ENCODE measurements around the gene PFDN1.
"Not testable (repeated sequence)": the region's sequence is repeated elsewhere in the genome, so short reads cannot be mapped to it uniquely, and the experiment has no call there.

Gene PFDN1, protein sequence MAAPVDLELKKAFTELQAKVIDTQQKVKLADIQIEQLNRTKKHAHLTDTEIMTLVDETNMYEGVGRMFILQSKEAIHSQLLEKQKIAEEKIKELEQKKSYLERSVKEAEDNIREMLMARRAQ

DNA sequence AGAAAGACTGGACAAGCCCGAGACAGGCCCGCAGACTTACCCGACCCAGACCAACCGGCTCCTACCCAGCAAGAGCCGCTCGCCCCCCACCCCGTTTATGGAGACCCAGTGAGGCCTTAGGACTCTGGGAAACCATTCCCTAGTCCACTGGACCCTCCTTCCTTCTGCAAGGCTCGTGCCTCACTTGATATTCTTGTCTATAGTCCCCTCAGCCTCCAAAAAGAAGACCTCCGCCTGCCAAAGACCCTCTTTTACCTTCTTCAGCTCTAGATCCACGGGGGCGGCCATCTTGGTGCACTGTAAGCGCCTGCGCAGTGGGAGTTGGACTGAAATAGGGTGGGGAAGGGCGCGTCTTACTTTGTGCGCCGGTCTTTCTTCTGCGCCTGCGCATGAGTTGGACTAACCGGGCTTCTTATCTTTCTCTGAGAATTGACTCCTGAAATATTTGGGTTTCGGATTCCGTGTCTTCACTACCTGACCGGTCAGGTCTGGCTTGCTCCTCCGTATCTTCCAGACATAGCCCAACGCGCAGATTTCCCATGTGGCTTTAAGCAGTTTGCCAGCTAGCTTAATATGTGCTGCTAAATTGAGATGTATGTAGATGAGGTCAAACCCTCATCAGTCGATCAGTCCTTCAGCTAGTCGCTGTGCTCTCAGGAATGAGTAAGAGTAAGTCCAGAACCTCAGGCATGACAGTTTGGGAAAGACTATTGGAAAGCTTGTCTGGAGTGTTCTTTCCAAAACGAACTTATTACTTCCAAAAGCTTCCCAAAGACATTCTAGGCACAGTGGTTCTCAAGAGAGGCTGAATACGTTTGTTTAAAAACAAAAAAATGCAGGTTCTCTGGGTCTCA, at the start of gene PFDN1:
Gene PFDN1 (minus strand): TSS at position 316 of the 854 bp plus-strand sequence. CDS start 28 bp downstream, at position 288.
- peak; percentile 94 for DNase-seq

DNA sequence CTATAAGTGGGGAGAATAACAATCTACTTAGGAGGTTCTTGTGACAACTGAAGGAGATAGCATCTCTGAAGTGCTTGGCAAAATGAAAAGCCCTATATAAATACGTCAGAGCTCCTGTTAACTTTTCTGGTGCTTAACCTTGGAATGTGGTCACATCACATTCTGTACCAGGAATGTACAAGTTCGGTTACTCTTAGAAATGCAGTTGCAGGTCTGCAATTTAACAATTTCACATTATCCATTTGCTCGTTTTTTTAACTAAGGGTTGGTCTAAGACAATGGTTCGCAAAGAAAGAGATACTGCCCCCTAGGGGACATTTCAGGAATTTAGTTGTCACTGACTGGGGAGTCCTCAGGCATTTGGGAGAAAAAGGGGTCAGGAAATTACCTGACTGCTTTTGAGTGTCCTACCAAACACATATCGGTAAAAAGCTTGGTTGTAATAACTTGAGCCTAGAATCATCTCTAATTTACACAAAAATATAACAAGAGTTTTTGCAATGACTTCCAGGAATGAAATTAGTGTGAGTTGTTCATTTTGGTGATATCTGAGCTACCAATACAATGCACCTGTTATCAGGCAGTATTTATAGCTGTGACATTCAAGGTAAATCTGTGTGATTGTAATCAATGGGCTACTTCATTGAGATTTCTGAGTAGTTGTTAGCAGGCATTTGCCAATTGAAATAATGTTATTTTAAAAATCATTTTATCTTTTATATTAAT, 48.9 kb upstream of the PFDN1 start:
- DNase-seq = peak; percentile 74

DNA sequence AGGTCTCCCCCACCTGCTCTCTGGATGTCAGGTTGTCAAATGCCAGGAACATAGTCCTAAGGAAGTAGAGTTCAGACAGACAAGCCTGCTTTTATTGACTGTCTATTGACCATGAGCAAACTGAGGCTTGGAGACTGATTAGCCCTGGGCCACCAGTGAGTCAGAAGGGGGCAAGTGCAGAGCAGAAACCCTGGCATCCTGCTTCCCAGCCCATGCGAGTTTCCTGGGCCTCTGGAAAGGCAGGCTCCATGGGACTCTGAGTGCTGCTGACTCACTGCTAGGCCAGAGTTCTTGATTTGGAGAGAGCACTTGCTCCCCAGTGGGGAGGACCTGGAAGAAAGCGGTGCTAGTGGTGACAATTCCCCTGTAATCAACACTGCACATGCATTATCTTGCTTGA, 46.3 kb upstream of the PFDN1 start:
- DNase-seq = no peak

DNA sequence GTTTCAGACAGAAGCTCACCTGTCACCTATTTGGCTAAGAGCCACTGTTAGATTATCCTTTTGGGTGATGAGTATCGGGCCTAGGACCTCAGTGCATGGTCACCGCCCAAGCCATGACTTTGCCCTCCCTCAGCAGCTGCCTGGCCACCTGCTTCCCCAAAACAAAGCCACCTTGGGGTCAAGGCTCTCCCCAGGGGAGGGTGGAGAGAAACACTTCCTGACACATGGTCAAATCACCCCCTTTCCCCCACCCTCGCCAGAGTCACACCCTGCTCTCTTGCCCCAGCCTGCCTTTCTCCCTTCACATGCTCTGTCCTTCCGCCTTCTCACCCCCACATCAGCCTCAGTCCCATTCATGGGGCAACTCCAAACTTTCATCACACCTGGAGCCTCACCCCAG, 45.2 kb upstream of the PFDN1 start:
- DNase-seq = peak; percentile 67

DNA sequence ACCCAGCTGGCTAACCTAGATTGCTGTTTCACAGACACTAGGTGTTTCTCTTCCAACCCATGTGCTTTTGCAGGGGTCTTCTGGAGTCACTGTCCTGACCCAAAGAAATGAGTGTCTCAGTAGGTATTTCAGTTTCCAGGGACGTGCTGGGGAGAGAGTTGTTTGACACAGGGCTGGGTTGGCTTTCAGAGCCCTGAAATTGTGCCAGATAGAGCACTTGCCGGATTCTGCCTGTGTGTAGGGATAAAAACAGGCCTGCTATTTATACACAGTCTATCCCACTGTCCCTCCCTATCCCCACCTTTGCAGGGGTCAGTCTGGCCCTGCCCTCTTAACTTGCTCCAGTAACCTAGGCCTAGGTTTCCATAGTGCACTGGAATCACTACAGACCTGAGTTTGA, 44.5 kb upstream of the PFDN1 start:
- no peak for DNase-seq

DNA sequence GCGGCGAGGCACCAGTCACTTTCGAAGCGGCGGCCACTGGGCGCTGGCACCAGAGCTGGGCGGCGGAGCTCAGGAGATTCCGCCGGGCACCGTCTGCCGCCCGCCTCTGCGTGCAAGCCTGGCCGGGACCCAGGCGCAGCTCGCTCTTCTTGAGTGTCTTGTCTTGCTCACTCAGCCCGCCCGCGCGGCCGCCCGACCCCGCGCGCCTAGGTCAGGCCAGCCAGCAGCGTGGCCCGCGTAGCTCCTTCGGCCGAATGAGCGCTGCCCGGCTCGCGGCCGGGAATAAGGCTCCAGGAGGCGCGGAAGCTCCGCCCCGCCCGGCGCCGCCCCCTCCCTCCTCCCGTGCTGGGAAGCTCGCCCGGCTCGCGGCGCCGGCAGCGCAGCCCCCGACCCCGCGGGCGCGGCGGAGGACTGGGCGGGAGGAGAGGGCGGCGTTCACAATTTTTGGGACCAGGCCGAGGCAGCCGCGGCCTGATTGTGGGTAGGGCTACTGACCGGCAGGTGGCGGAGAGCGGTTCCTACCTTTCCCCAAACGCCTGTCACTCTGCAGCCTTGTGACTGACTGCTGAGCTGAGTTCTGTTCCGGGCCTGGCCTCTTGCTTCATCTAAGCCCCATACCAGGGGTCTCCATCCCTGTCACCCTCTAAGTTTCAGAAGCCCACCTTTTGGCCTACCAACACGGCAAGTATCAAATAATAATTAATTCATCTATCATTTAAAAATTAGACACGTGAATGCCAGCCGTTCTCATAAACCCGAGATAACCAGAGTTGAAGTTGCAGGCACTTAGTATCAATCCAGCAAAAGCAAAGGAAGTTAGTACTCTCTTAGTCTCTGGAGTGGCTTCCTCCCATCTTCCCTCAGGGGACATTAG, 43.7 kb upstream of the PFDN1 start, which contains the start of gene HBEGF:
Gene HBEGF (minus strand): TSS at position 256 of the 874 bp plus-strand sequence. CDS start 275 bp downstream, outside the sequence.
- DNase-seq = peak; percentile 43

DNA sequence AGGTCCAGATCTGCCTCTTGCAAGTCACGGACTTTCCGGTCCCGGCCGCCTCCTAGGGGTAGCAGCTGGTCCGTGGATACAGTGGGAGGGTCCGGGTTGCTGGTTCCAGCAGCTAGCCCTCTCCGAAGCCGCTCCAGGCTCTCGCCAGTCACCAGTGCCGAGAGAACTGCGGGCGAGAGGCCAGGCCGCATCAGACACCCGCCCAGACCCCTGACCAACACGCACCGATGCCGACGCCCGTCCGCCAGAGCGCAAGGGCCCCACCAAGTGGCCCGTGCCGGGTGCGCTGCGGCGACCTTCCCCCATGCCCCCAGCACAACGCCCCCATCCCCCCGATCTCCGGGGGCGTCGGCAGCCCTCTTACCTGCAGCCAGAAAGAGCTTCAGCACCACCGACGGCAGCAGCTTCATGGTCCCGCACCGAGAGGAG, 43.0 kb upstream of the PFDN1 start:
- DNase-seq = no peak

DNA sequence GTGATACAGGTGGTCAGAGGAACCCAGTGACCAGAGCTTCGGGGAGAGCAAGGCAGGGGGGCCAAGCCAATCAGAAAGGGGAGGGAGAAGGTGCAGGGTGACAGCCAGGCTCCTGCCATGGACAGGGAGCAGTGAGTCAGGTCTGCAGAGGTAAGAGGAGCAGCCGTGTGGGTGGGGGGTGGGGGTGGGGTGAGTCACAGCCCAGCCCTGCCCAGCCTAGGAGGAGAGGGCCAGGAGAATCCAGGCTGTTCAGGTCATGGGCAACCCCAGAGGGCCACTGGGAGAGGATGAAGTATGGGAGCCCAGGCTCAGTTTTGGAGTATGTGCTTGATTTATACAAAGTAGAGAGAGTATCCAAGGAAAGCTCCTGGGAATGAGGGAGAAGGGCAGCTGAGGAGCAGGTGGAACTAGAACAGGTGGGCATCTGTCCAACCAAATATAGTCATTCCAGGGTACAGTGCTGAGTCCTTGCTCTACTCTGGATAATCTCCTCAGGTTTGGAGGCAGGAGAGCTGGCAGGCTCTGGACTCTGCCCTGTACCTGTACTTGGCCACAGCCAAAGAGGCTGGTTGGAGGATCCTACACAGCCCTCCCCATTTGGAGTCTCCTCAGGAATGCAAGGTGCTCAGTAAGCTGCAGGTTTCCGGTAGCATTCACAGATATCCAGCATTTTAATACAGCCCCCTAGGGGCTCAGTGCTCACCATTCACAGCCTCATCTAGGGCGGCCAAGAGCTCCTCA, 42.0 kb upstream of the PFDN1 start:
- no peak for DNase-seq

DNA sequence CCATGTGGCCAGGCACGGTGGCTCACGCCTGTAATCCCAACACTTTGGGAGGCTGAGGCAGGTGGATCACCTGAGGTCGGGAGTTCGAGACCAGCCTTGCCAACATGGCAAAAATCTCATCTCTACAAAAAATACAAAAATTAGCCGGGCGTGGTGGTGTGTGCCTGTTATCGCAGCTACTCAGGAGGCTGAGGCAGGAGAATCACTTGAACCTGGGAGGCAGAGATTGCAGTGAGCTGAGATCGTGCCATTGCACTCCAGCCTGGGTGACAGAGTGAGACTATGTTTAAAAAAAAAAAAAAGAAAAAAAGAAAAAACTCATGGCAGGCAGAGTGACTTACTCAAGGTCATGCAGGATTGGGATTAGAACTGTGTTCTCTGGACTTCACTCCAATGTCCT, 40.9 kb upstream of the PFDN1 start:
- not testable (repeated sequence) for DNase-seq

DNA sequence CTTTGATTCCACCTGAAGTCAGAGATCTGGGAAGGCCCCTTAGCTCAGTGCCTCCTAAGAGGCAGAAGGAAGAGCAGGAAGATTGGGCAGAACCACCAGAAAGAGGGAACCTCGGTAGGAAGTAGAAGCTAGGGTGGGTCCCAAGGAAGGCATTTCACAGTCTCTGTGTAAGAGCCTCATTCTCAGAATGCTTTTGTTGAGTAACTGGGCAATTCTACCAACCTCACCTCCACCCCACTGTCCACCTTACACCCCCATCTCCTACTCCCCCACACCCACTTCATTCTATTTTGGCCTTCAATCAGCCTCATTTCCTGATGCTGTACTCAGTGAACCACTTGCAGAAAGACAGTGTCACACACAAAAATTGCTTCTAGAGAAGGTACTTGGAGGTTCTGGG, 40.0 kb upstream of the PFDN1 start:
- no peak for DNase-seq

DNA sequence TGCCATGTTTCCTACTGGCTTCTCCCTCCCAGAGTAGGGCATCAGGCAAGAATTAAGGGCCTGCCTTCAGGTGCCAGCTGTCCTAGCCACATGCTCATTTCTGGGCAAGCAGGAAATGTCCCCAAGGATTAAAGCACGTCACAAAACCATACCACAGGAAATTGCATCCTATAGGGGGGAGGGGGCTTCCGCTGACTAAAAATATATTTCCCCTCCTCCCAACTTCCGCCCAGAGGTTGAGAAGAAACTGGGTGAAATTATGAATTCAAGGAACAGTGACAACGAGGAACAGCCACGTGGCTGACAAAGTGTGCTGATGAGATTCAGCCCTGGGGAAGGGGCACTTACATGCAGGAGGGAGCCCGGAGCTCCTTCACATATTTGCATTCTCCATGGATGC, 39.4 kb upstream of the PFDN1 start:
- DNase-seq = no peak

DNA sequence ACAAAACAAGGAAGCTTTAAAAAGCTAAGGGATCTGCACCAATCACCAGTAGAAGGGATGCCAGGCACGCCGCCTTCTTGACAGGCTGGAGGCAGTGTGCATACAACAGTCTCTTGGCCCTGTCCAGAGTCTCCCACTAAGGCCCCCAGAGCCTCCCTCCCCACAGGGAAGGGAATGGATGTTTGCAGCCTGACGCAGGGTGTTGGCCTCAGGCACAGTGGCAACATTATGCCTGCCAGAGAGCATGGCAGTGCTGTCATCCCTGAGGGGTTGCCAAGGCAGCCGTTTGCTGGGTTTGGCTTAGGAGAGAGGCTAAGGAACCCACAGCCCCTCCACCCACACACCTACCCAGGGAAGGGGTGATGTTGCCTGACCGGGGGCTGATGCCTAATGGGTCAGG, 38.7 kb upstream of the PFDN1 start:
- DNase-seq = no peak

DNA sequence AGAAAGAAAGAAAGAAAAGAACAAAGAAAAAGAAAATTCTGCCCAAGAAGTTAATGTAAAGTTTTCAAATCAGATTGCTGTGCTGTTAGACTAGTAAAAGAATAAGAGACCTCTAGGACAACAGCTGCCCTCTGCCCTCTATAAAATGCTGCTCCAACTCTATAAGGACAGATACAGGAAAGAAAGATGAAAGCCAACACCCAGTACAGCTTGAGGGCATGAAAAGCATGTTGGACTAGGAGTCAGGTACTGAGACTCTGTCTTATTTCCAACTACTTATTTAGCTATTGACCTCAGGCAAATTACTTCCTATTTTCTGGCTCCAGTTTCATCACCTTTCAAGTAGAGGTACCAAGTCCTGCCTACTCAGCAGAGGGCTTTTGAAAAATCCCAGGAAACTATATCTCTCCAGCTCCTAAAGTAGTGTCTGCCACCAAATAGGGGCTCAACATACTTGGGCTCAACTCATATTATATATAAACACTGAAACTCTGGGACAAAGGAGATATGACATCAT, 37.8 kb upstream of the PFDN1 start:
- no peak for DNase-seq

DNA sequence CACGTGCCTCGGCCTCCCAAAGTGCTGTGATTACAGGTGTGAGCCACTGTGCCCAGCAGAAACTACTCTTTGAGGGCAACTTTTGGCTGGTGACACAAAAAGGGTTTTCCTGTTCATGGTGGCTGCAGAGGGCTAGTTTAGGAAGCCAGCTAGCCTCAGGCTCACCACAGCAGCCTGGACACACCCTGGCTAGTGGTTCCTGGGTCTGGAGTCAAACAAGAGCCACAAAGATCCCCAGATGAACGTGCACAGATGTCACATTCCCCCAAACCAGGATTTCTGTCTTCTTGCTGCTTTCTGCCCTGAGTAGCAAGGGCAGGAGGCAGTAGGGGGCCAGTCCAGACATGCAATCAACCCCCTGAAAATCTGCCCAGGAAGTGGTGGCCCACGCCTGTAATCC, 36.7 kb upstream of the PFDN1 start:
- no peak for DNase-seq

DNA sequence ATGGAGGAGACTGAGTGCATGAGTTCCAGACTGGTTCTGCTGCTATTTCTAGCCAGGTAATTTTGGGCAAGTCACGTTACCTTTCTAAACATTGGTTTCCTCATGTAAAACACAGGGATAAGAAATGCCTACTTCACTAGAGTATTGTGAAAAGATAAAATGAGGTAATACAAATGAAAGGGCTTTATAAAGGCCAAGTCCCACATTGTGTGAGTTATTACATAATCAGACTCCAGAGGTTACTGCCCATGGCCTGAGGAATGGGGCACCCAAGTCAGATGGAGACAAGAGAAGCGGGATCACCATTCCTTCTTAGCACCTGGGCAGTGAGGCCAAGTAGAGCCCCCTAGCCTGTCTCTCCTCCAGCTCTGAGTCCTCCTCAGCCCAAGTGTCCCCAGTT, 36.0 kb upstream of the PFDN1 start:
- DNase-seq = no peak

DNA sequence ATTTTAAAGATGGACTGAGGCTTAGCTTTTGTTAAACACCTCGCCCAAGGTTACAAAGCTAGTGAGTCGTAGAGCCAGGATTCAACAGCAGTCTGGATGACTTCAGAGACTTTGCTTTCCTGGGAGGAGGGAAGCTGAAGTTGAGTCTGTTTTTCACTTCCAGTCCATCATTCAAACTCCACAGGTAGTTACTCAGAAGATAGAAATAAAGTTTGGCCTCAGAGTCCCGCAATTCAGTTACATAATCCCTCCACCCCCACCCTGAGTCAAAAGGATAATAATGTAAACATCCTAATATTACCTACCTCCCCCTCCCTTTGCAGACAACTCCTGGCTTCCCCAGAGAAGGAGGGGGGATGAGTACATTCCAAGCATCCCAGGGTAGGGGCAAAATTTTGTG, 35.4 kb upstream of the PFDN1 start:
- no peak for DNase-seq

DNA sequence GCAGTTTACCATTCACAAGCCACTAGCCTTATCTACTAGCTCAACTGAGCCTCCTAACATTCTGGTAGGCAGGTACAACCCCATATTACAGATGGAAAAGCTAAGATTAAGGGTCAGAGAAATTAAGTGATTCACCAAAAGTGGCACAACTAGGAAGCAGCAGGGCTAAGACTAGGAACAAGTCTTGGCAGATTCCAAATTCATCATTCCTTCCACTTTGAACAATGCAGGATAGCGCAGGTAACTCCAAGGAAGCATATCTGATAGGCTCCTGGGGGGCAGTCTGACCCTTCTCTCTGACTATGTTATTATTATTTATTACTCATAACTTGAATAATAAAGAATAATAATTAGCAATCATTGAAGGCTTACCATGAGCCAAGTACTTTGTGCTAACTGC, 35.0 kb upstream of the PFDN1 start:
- no peak for DNase-seq

DNA sequence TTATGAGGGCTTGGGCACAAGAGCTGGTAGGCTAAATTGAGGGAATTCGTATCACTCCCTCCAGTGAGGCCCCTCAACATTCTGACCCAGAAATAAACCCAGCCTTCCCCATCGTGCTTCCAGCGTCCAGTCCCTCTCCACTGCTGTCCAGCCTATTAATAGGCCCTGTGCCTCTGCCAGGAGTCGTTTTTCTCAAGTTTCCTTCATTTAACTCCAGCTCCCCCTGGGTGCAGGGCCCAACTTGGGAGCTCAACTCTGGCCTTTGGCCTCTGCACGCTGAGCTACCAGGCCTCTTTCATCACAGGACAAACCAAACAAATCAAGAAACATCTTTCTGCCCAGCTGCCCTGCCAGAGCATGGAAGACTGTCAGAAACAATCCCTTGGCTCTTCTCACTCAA, 33.5 kb upstream of the PFDN1 start:
- no peak for DNase-seq

DNA sequence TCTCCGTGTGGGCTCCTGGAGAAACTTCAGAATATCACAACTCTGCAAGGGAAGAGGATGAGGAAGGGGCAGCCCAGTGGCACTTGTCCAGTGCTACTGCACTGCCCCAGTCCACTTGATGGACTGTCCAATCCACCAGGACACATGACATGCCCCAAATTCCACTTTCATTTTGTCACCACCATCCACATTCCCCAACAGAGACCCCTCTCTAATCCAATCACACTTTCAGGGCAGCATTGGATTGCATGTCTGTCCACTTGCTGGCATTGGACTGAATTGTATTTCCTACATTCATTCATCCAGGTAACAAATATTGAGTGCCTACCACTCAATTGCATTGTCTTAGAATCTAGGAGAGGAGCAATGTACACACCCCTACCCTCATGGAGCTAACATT, 28.7 kb upstream of the PFDN1 start:
- DNase-seq = no peak

DNA sequence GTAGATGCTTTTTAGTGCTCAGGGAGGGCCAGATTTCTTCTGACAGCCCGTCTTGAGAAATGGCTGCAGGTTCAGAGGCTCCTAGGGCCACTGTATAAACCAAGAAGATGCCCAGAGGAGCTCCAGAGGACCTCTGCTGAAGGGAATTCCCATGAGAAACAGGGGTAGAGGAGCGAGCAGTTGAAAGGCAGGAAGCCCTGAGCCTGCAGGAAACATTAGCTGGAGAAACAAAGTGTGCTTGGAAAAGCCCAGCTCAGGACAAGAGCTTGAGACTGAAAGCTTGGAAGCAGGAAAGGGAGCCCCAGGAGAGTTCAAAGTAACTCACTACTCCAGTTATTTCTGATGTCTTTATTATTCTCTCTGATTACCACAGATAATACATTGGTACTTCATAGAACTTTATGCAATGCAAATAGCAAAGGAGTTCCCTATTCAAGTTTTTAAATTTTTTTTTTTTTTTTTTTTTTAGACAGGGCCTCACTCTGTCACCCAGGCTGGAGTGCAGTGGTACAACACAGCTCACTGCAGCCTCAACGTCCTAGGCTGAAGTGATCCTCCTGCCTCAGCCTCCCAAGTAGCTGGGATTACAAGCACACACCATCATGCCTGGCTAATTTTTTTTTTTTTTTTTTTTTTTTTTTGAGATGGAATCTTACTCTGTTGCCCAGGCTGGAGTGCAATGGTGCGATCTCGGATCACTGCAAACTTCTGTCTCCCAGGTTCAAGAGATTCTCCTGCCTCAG, 27.0 kb upstream of the PFDN1 start:
- DNase-seq = no peak

Measured in NCI-H2029 treated with DMSO at 0.1 percent for 48 hours (cell line).